Astrocyte of the spinal cord (primary cell): ENCODE measurements around the gene APLP2.

Source experiments
- DNase-seq: peaks from one replicate; pipeline ENCODE4 v3.0.0; 2011; ENCODE audit warnings: low read depth, low spot score
- H3K4me3 ChIP-seq: 2 replicates; pipeline ENCODE4 v1.5.1; 2011; ENCODE audit warnings: low read depth, mild to moderate bottlenecking, low read length, moderate library complexity
- in situ Hi-C: cut with HindIII; loops from 2 replicates; pipeline ENCODE4 v1.10.0; 2017; ENCODE audit warnings: low sequenced_read_pairs
- TF ChIP-seq, protein P1 (sequence below): IDR thresholded peaks from 2 replicates; pipeline ENCODE4 v1.5.1; 2012; ENCODE audit warnings: low read depth, mild to moderate bottlenecking, low read length, inconsistent platforms

APLP2 gene

DNA sequence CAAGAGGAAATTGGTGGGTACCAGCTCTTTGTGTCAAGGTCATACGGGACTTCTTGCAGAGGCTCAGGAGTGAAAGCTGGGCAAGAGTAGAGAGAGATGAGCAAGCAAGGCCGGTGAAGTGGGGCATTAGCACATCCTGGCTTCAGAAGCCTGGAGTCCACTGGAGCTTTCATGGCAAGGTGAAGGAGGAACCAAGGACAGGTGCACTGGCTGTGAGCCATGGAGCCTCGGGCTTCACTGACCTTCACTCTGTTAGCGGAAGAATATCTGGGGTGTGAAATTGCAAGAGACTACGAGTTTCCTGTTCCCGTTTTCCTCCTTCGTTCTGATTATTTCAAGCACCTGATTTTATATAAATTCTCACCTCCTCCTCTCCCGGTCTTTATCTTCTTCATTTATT, 64.0 kb downstream of the APLP2 start:
- in situ Hi-C loops = no loop called here
- TF ChIP-seq, protein P1, sequence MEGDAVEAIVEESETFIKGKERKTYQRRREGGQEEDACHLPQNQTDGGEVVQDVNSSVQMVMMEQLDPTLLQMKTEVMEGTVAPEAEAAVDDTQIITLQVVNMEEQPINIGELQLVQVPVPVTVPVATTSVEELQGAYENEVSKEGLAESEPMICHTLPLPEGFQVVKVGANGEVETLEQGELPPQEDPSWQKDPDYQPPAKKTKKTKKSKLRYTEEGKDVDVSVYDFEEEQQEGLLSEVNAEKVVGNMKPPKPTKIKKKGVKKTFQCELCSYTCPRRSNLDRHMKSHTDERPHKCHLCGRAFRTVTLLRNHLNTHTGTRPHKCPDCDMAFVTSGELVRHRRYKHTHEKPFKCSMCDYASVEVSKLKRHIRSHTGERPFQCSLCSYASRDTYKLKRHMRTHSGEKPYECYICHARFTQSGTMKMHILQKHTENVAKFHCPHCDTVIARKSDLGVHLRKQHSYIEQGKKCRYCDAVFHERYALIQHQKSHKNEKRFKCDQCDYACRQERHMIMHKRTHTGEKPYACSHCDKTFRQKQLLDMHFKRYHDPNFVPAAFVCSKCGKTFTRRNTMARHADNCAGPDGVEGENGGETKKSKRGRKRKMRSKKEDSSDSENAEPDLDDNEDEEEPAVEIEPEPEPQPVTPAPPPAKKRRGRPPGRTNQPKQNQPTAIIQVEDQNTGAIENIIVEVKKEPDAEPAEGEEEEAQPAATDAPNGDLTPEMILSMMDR = no peak
- no peak for DNase-seq
- H3K4me3 ChIP-seq = no peak overlapping the region

DNA sequence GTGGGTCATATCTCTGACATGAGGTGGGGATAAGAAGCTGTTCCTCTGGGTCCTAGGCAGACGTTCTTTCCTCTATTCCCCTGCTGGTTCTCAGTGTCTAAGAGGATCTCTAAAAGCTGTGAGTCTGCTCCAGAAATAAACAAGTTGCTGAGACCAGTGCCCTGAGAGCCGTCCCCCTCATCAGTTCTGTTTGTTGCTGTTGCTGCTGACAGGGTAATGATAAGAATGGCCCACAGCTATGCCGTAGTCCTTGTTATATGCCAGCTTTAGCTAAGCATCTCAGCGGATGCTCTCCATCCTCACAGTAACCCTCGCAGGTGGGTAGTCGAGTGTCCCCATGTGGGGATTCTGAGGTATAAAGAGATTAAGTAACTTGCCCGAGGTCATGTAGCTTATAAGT, 66.4 kb downstream of the APLP2 start:
- no peak overlapping the region for H3K4me3 ChIP-seq
- no peak for DNase-seq
- in situ Hi-C loops = no loop called here
- TF ChIP-seq, protein P1 = no peak

DNA sequence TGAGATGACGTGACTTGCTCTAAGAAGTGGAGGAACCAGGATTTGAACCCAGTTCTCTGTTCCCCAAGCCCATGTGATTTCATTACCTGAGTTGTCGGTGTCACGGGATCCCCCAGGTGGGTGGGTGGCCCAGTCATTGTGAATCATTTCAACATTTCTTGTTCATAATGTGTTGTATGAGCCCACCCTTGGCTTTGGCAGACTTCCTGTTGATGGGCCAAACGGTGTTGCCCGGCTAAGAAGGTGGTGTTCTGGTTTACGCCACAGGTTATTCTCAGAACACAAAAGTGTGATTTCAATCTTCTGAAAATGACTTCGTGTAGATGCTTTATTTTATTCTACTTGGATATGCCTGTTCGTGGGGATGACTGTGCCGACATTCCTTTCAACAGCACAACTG, 68.3 kb downstream of the APLP2 start:
- H3K4me3 ChIP-seq = no peak overlapping the region
- no peak for DNase-seq
- in situ Hi-C loops = no loop called here
- TF ChIP-seq, protein P1 = no peak

DNA sequence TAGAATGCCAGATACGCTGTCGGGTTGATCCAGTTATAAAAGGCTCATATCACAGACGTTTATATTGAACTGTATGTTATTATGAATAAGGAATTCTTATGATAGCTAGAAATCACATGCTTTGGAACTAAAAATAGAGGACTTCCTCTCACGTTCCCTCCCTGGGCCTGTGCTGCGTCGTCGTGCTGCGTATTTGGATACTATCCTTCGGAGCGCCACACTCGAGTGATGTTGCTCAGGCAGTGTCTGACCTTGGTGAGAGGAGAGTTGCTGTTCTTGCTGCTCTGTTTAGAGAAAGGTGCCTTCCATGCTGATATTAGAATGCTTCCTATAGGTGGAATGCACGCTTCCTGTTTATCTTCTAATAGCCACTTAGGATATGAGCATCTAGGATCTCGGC, 69.7 kb downstream of the APLP2 start:
- in situ Hi-C loops = no loop called here
- TF ChIP-seq, protein P1 = no peak
- no peak overlapping the region for H3K4me3 ChIP-seq
- DNase-seq = no peak

DNA sequence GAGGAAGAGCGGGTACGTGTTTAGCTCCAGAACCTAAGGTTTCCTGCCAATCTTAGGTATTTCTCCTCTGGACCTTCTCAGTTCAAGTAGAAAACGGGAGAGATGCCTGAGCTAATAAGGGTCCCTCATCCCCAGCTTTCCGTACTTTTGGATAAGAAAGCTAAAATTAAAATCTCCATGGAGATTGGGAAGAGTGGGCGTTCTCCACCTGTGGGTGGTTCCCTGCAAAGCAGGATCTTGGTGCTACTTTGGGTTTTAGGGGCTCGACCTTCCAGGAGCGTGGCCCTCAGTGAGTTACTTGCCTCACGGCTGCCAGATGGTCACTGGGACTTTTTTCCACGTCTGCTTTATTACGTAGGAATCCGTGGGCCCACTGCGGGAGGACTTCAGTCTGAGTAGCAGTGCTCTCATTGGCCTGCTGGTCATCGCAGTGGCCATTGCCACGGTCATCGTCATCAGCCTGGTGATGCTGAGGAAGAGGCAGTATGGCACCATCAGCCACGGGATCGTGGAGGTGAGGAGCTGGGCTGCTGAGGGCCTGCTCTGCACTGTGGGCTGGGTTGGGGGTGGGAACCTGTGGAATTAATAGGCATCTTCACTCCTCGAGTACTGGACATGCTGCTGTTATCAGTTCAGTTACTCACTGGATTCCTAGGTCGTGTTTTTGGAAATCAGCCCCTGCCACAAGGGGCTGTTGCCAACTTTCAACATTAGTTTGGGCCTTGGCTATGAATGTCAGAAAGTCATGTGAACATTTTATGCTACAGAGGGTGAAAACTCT, 72.1 kb downstream of the APLP2 start:
- DNase-seq = no peak
- in situ Hi-C loops = no loop called here
- TF ChIP-seq, protein P1 = no peak
- H3K4me3 ChIP-seq = no peak overlapping the region

DNA sequence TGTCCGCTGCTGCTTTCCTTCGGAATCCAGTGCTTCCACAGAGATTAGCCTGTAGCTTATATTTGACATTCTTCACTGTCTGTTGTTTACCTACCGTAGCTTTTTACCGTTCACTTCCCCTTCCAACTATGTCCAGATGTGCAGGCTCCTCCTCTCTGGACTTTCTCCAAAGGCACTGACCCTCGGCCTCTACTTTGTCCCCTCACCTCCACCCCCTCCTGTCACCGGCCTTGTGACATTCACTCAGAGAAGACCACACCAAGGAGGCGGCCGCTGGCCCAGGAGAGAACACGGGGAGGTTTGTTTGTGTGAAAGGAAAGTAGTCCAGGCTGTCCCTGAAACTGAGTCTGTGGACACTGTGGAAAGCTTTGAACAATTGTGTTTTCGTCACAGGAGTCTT, 74.4 kb downstream of the APLP2 start:
- DNase-seq = no peak
- TF ChIP-seq, protein P1 = no peak
- H3K4me3 ChIP-seq = no peak overlapping the region
- in situ Hi-C loops = no loop called here
